NCI-H2107 treated with DMSO at 0.1 percent for 48 hours (cell line): ENCODE data around the gene NDUFA13.
"Not testable (repeated sequence)": the region's sequence is repeated elsewhere in the genome, so short reads cannot be mapped to it uniquely, and the experiment has no call there.

Experiments
- DNase-seq: peaks from one replicate; lab custom pipeline; 2025; ENCODE audit not compliant: unreplicated experiment; lab: John Stamatoyannopoulos, UW

The NDUFA13 gene

GRCh38 chr19:19515642-19516519, at the start of gene NDUFA13:
Gene NDUFA13 (plus strand): TSS chr19:19516225. CDS start chr19:19516239, 14 bp downstream.
- DNase-seq, result peak; percentile 46

GRCh38 chr19:19468424-19469050, 47.5 kb upstream of the NDUFA13 start:
- DNase-seq, result no peak

GRCh38 chr19:19470579-19470978, 45.4 kb upstream of the NDUFA13 start:
- DNase-seq, result no peak

GRCh38 chr19:19471682-19472081, 44.3 kb upstream of the NDUFA13 start:
- no peak for DNase-seq

- DNase-seq, result not testable (repeated sequence)
Measured at GRCh38 chr19:19472106-19472505, 43.9 kb upstream of the NDUFA13 start.

- DNase-seq, result no peak
Measured at GRCh38 chr19:19475015-19475765, 40.8 kb upstream of the NDUFA13 start.

- DNase-seq, result peak; percentile 14
Measured at GRCh38 chr19:19475849-19476828, 39.9 kb upstream of the NDUFA13 start.

GRCh38 chr19:19477705-19478383, 38.2 kb upstream of the NDUFA13 start:
- no peak for DNase-seq

GRCh38 chr19:19480688-19481087, 35.3 kb upstream of the NDUFA13 start:
- peak; percentile 74 for DNase-seq

GRCh38 chr19:19482809-19483596, 33.0 kb upstream of the NDUFA13 start:
- DNase-seq, result peak; percentile 48

- no peak for DNase-seq
Measured at GRCh38 chr19:19485161-19485997, 30.6 kb upstream of the NDUFA13 start.

- DNase-seq, result no peak
Measured at GRCh38 chr19:19485998-19486290, 30.1 kb upstream of the NDUFA13 start.

GRCh38 chr19:19486343-19487076, 29.5 kb upstream of the NDUFA13 start:
- DNase-seq, result no peak

GRCh38 chr19:19487077-19487949, 28.7 kb upstream of the NDUFA13 start:
- no peak for DNase-seq

GRCh38 chr19:19487950-19488874, 27.8 kb upstream of the NDUFA13 start:
- no peak for DNase-seq
